ENCODE results near the gene AGA.

DNA sequence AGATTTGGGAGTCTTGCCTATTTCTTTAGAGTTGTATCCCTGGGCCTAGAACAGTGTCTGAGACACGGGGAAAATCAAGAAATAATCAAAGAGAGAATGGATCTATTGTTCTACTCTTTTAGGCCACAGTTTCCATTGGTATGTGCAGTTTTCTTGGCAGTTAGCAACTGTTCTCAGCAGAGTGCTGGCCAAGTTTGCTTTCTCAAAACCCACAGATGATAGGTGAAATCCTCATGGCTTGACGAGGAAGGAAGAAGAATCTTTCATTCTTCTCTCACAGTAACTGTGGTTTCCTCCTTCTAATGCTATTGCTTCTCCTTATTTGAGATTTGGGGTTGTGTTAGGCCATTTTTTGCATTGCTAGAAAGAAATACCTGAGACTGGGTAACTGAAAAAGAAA lies 42.2 kb downstream of the AGA start:
- TF ChIP-seq CTCF (conservative IDR thresholded peaks at IDR 0.05; ENCODE audit: low read length), result no peak
- TF ChIP-seq EZH2phosphoT487 (IDR thresholded peaks at IDR 0.05; ENCODE audit: borderline replicate concordance), result no peak
